GM06990 (cell line): ENCODE data around the gene ACSL3.

ENCODE experiments used
- DNase-seq: peaks from one replicate; pipeline ENCODE4 v3.0.0-alpha.2; 2011; ENCODE audit not compliant: insufficient read length; ENCODE audit errors: extremely low read depth
- H3K27me3 ChIP-seq: replicated peaks from 2 replicates; pipeline ENCODE4 v1.6.0; 2011; ENCODE audit warnings: low read length; ENCODE audit not compliant: control insufficient read depth, insufficient read depth
- H3K36me3 ChIP-seq: 2 replicates; pipeline ENCODE4 v1.5.1; 2011; ENCODE audit warnings: low read length; ENCODE audit not compliant: control insufficient read depth, insufficient read depth
- H3K4me3 ChIP-seq: replicated peaks from 2 replicates; pipeline ENCODE4 v1.5.1; 2011; ENCODE audit warnings: low read depth, mild to moderate bottlenecking, control low read depth, low read length
- CTCF ChIP-seq: IDR thresholded peaks from 2 replicates; pipeline ENCODE4 v1.5.1; 2011; ENCODE audit warnings: low read length, control low read depth, mild to moderate bottlenecking, inconsistent platforms; ENCODE audit not compliant: insufficient read depth, poor library complexity, severe bottlenecking

Gene ACSL3

GRCh38 chr2:222895144-222895543 is 34.3 kb downstream of the ACSL3 start:
- no peak for TF ChIP-seq CTCF
- Histone ChIP-seq H3K27me3 (no peaks in the 10 kb centered on the region), H3K36me3 (no peaks in the 10 kb centered on the region), H3K4me3 (no peak overlapping the region)
- no peak for DNase-seq

- TF ChIP-seq CTCF, result no peak
- no peaks in the 10 kb centered on the region for H3K27me3 ChIP-seq
- H3K36me3 ChIP-seq, result no peaks in the 10 kb centered on the region
- H3K4me3 ChIP-seq, result no peak overlapping the region
- DNase-seq, result no peak
Measured at GRCh38 chr2:222897898-222898297, 37.1 kb downstream of the ACSL3 start.

- no peak for TF ChIP-seq CTCF
- no peak for DNase-seq
- H3K36me3 ChIP-seq, result no peaks in the 10 kb centered on the region
- no peaks in the 10 kb centered on the region for H3K27me3 ChIP-seq
- H3K4me3 ChIP-seq, result no peak overlapping the region
Measured at GRCh38 chr2:222899413-222900181, 38.8 kb downstream of the ACSL3 start.

- TF ChIP-seq CTCF, result no peak
- DNase-seq, result no peak
- Histone ChIP-seq H3K27me3 (no peaks in the 10 kb centered on the region), H3K4me3 (no peak overlapping the region), H3K36me3 (no peaks in the 10 kb centered on the region)
Measured at GRCh38 chr2:222900354-222900753, 39.5 kb downstream of the ACSL3 start.

- no peak for TF ChIP-seq CTCF
- no peak overlapping the region for H3K4me3 ChIP-seq
- H3K36me3 ChIP-seq, result no peaks in the 10 kb centered on the region; the same call in 1 of the 2 replicates
- DNase-seq, result no peak
- H3K27me3 ChIP-seq, result no peaks in the 10 kb centered on the region
Measured at GRCh38 chr2:222902660-222903059, 41.8 kb downstream of the ACSL3 start.
